Daoy (cell line): ENCODE data around the gene NSUN2. TPM values are rescaled to one million over a fixed set of nuclear protein-coding genes. Genes with fewer than 3 reads are reported as not detected.
"Not testable (repeated sequence)": the region's sequence is repeated elsewhere in the genome, so short reads cannot be mapped to it uniquely, and the experiment has no call there.

ENCODE experiments used
- DNase-seq: peaks from one replicate; pipeline ENCODE4 v3.0.0-alpha.2; 2015; ENCODE audit warnings: low read depth
- total RNA-seq: library from RNA; depleted of rRNA; stranded (reverse); fragments of >200 nt; shearing (Covaris generic); gene quantifications from 2 replicates; pipeline ENCODE4 v1.2.3, GENCODE V29; 2014; rRNA removed

The NSUN2 gene
- total RNA-seq = 52.6 and 54.5 TPM in 2 replicates

- DNase-seq = peak; percentile 90
Observed at GRCh38 chr5:6632888-6633468, at the start of gene NSUN2, which contains the start of gene SRD5A1. Gene NSUN2, minus strand, starts transcription at chr5:6633044. Its CDS starts 65 bp downstream, at chr5:6632979. Gene SRD5A1, plus strand, starts transcription at chr5:6633440. Its CDS starts 137 bp downstream, at chr5:6633577.

- DNase-seq = no peak
Observed at GRCh38 chr5:6682239-6682638, 49.4 kb upstream of the NSUN2 start.

- DNase-seq = no peak
Observed at GRCh38 chr5:6681682-6682081, 48.8 kb upstream of the NSUN2 start.

- DNase-seq = no peak
Observed at GRCh38 chr5:6680922-6681321, 48.1 kb upstream of the NSUN2 start.

GRCh38 chr5:6678385-6678784 is 45.5 kb upstream of the NSUN2 start:
- DNase-seq = no peak

GRCh38 chr5:6676702-6677101 is 43.9 kb upstream of the NSUN2 start:
- peak; percentile 18 for DNase-seq

- no peak for DNase-seq
Observed at GRCh38 chr5:6675784-6676491, 43.1 kb upstream of the NSUN2 start.

GRCh38 chr5:6674886-6675285 is 42.0 kb upstream of the NSUN2 start:
- DNase-seq = no peak

GRCh38 chr5:6674421-6674820 is 41.6 kb upstream of the NSUN2 start:
- DNase-seq = no peak

GRCh38 chr5:6673963-6674362 is 41.1 kb upstream of the NSUN2 start:
- DNase-seq = no peak

GRCh38 chr5:6673031-6673430 is 40.2 kb upstream of the NSUN2 start:
- DNase-seq = no peak

GRCh38 chr5:6668717-6669116 is 35.9 kb upstream of the NSUN2 start:
- DNase-seq = not testable (repeated sequence)

GRCh38 chr5:6667648-6668047 is 34.8 kb upstream of the NSUN2 start:
- DNase-seq = no peak

GRCh38 chr5:6666762-6667161 is 33.9 kb upstream of the NSUN2 start:
- DNase-seq = no peak

GRCh38 chr5:6660688-6661087 is 27.8 kb upstream of the NSUN2 start:
- DNase-seq = no peak

- no peak for DNase-seq
Observed at GRCh38 chr5:6659941-6660684, 27.3 kb upstream of the NSUN2 start.

- DNase-seq = no peak
Observed at GRCh38 chr5:6656680-6657079, 23.8 kb upstream of the NSUN2 start.

- no peak for DNase-seq
Observed at GRCh38 chr5:6655432-6655831, 22.6 kb upstream of the NSUN2 start.

- no peak for DNase-seq
Observed at GRCh38 chr5:6652025-6652424, 19.2 kb upstream of the NSUN2 start.

GRCh38 chr5:6649681-6650080 is 16.8 kb upstream of the NSUN2 start:
- DNase-seq = no peak

GRCh38 chr5:6649186-6649585 is 16.3 kb upstream of the NSUN2 start:
- DNase-seq = no peak

GRCh38 chr5:6645571-6646362 is 12.9 kb upstream of the NSUN2 start:
- not testable (repeated sequence) for DNase-seq
